VCaP (cell line): ENCODE results near the gene CASP3.

Experiments used
- H3K27ac ChIP-seq: fragments of 450-650 bp; 2 replicates; pipeline ENCODE4 v1.5.1; 2017
- TF ChIP-seq, protein P1 (sequence below): fragments of 450-650 bp; conservative IDR thresholded peaks from 2 replicates; pipeline ENCODE4 v1.5.1; 2017; ENCODE audit warnings: mild to moderate bottlenecking, moderate library complexity

The CASP3 gene

DNA sequence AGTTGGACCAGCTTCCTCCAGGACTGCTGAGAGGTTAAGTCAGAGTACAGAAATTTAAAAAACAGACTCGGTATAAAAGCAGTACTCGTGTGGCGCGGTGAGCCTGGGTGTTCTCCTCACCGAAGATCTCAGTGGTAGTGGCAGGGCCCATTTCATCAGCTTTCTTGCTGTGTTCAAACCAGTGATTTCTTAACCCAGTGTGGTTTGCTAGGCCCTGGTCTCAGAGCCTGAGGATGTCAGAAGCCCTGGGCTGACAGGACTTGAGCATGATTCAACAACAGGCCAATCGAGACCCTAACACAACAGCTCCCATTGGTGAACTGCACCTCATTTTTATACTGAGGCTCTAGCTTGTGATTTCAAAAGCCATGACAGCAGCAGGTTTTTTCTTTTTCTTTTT is 23.5 kb upstream of the CASP3 start:
- H3K27ac ChIP-seq: no peak overlapping the region
- TF ChIP-seq, protein P1, sequence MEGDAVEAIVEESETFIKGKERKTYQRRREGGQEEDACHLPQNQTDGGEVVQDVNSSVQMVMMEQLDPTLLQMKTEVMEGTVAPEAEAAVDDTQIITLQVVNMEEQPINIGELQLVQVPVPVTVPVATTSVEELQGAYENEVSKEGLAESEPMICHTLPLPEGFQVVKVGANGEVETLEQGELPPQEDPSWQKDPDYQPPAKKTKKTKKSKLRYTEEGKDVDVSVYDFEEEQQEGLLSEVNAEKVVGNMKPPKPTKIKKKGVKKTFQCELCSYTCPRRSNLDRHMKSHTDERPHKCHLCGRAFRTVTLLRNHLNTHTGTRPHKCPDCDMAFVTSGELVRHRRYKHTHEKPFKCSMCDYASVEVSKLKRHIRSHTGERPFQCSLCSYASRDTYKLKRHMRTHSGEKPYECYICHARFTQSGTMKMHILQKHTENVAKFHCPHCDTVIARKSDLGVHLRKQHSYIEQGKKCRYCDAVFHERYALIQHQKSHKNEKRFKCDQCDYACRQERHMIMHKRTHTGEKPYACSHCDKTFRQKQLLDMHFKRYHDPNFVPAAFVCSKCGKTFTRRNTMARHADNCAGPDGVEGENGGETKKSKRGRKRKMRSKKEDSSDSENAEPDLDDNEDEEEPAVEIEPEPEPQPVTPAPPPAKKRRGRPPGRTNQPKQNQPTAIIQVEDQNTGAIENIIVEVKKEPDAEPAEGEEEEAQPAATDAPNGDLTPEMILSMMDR: no peak

DNA sequence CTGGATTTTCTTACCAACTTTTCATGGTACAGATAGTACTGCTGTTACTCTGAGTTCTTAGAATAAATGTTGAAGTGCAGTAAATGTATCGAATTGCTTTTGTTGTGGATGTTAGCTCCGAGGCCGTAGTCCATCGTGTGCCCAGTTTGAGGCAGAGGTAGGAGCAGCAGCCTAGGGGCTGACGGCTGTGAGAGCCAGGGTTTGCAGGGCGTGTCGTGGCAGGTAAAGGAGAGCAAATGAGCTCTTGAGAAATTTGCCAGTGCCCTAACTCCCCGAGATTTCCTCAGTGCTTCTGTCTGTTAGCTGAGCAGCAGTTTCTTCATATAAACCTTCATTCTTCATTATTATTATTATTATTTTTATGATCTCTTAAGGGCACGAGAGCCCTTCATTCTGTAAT is 21.9 kb upstream of the CASP3 start:
- H3K27ac ChIP-seq: no peak overlapping the region
- TF ChIP-seq, protein P1: no peak

DNA sequence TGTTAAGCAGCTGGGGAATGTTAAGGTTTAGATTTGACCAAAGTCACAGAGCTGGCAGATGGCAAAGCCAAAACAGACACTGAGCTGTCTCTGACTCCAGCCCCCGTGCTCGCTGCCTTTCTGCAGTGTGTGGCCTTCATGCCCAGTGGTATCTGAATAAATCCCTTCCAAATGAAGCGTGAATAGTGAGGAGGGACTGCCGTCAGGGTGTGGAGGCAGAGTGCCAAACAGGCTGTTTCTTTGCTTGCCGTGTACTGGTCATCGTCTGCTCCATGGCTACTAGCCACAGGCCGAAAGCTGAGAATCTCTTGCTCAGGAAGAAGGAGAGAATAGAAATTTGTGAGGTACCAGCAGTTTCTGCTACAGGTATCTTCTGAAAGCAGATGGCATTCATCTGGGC is 20.0 kb upstream of the CASP3 start:
- TF ChIP-seq, protein P1: no peak
- no peak overlapping the region for H3K27ac ChIP-seq

DNA sequence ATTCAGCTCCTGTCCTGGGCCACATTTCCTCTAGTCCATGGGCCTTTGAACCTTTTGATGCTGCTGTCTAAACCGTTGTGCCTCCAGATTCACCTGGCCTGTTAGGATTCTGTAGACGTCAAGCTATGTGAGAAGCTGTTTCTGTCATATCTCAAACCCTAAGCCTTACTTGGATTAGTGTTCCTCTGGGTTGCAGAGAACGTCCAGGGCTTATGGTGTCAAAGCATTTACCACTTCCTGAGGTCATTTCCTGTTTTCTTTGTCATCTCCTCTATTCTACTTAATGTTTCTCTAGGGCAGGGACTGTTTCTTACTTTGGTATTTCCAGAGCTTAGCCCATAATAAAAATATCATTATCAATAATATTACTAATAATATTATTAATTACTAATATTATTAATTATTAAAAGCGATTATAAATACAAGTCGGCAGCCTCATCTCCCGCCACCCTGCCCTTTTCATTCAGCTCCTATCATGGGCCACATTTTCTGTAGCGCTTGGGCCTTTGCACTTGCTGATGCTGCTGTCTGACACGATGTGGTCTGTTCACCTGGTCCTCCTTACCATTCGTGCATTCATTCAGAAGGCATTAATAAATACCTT is 19.4 kb upstream of the CASP3 start:
- TF ChIP-seq, protein P1: no peak
- no peak overlapping the region for H3K27ac ChIP-seq

DNA sequence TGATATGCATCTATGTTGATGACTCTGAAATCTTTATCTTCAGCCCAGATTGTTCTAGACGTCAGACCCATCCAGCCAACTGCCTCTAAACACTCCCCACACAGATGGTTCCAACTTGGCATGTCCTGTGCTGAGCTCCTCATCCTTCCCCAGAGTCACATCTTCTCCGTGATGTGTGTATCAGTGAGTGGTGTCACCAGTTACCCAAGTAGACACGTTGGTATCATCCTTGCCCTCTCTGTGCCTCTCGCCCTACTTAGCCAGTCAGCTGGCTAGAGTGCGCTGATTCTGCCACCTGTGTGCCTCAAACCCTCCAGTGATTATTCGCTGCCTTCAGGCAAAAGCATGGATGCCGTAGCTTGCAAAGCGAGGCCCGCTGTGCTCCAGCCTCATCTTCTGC is 18.8 kb upstream of the CASP3 start:
- H3K27ac ChIP-seq: no peak overlapping the region

DNA sequence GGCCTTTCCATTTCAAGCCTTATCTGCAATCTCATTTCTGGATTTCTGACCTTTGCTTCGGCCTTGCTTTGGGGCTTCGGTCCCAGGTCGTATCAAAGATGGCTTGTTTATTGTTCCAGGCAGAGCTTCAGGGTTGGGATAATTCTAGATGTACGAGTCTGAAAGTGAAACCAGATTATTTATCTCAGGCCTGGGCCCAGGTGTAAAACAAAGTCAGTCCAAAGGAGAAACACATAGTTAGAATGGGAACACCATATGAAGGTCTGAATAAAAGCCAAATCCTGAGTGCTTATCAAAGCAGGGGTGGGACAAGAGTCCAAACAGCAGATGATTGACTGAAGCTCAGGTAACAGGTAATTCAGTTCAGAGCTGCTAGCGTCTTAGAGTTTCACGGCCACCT is 17.4 kb upstream of the CASP3 start:
- no peak overlapping the region for H3K27ac ChIP-seq
- TF ChIP-seq, protein P1: no peak

More for the DNA sequence above, 18.8 kb upstream of the CASP3 start:
- TF ChIP-seq, protein P1: no peak

DNA sequence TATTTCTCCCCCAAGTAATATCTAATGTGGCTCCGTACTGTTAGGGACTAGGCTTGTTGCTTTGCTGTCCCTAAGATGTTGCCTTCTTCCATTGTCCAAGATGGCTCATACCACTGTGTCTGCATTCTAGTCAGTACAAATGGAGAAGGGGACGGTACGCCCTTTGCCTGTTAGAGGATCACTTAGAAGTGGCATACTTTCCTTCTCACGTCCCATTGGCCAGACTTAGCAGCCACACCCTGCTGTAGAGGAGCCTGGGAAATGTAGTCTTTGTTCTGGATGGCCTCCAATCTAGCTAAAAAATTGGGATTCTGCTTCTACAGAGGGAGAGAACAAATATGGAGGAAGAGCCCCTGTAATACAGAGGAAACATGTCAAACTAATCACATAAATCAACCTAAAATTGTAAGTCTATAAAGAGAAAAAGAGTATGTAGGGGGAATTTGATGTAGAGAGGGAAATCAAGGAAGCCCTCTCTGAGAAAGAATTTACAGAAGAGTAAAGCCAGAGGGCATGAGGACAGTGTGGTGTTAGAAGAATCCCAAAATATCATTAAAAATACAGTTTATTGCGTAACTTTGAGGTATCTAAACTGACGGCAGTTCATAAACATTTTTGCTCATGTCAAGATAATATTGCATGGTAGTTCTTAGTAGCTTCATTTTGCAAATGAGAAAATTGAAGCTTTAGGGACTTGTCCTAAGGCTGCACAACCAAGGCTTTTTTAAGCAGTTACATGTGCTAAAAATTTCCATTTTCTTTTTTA is 15.4 kb upstream of the CASP3 start:
- TF ChIP-seq, protein P1: no peak
- H3K27ac ChIP-seq: no peak overlapping the region
